ENCODE results near the gene TTYH3.

DNA sequence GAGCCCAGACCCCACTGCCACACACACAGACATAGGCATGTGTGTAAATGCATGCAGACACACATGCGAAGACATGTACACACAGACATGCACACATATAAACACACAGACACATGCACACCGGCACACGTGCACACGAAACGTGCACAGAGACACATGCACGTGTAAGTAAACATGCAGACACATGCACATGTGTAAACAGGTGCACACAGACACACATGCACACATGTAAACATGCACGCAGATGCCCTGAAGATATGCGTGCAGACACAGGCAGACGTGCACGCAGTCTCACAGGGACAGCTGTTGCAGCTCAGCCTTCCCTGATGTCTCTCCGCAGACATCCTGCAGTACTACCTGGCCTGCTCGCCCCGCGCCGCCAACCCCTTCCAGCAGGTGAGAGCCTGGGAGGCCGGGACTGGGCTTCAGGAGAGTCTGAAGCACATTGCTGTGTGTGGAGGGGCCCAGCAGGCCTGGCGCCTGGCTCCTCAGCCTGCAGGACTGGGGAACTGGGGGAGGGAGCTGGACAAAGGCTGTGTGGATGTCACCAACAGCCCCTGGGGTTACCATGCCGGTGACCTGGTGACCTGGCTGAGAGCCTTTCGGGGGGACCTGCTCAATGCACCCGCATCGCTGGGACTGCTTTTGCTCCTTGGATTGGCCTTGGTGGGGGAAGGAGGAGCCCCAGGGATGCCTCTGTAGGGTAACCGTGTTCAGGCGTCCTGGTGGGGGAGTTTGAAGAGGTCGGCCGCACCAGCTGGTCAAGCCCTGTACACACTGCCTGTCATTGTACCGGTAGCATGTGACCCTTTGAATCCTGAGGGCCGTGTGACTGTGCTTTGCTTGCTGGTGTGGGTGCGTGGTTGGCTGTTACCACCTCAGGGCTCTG lies 20.3 kb downstream of the TTYH3 start:
- TF ChIP-seq, protein P1, sequence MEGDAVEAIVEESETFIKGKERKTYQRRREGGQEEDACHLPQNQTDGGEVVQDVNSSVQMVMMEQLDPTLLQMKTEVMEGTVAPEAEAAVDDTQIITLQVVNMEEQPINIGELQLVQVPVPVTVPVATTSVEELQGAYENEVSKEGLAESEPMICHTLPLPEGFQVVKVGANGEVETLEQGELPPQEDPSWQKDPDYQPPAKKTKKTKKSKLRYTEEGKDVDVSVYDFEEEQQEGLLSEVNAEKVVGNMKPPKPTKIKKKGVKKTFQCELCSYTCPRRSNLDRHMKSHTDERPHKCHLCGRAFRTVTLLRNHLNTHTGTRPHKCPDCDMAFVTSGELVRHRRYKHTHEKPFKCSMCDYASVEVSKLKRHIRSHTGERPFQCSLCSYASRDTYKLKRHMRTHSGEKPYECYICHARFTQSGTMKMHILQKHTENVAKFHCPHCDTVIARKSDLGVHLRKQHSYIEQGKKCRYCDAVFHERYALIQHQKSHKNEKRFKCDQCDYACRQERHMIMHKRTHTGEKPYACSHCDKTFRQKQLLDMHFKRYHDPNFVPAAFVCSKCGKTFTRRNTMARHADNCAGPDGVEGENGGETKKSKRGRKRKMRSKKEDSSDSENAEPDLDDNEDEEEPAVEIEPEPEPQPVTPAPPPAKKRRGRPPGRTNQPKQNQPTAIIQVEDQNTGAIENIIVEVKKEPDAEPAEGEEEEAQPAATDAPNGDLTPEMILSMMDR (IDR thresholded peaks at IDR 0.05) = no peak
- no peak for TF ChIP-seq POLR2A (IDR thresholded peaks at IDR 0.05)

Measured in uterus (tissue), 2 donors.